Activated CD8-positive, alpha-beta memory T cell treated with anti-CD3 and anti-CD28 coated beads, Interleukin-2, amount 50 U/mL, for 1 hour (primary cell): Measurements from ENCODE around the gene CCT8.

Experiments
- DNase-seq: peaks from one replicate; pipeline ENCODE4 v3.0.0-alpha.2; 2020; ENCODE audit errors: extremely low read depth

CCT8 gene, protein sequence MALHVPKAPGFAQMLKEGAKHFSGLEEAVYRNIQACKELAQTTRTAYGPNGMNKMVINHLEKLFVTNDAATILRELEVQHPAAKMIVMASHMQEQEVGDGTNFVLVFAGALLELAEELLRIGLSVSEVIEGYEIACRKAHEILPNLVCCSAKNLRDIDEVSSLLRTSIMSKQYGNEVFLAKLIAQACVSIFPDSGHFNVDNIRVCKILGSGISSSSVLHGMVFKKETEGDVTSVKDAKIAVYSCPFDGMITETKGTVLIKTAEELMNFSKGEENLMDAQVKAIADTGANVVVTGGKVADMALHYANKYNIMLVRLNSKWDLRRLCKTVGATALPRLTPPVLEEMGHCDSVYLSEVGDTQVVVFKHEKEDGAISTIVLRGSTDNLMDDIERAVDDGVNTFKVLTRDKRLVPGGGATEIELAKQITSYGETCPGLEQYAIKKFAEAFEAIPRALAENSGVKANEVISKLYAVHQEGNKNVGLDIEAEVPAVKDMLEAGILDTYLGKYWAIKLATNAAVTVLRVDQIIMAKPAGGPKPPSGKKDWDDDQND

DNA sequence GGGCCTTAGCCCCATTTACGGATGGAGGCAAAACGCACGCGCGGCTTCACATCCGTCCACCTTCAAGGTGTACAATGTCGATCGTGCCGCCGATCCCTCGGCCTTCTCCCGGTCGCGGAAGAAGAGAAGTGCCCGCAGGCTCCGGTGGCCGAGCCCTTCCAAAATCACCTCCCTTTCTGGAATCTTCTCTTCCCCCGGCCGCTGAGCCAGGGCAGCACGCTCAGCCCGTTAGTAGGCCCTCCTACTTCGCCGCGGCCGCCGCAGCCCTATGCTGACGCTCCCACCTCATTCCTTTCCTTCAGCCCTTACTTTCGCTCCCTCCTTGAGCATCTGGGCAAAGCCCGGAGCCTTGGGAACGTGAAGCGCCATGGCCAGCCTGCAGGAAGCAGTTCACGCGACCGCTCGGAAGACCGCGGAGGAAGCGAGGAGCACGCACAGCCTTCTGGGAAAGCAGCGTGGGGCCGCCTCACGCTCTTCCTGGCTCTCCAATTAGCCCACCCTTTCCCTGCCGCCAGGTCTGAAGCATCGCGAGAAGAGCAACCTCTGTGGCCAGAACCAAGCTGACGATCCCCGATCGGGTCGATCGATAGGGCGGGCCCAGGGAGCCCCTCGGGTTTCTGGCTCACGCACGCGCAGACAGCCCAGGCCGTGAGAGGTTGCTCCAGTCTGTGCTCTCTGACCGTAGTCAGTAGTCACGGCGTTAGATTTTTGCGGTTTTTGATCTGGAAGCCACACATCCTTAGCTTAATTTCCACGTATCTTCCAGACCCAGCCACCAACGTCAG, at the start of gene CCT8:
Gene CCT8 (minus strand): TSS at position 427 of the 785 bp plus-strand sequence. CDS start 58 bp downstream, at position 369.
- DNase-seq: peak; percentile 97

DNA sequence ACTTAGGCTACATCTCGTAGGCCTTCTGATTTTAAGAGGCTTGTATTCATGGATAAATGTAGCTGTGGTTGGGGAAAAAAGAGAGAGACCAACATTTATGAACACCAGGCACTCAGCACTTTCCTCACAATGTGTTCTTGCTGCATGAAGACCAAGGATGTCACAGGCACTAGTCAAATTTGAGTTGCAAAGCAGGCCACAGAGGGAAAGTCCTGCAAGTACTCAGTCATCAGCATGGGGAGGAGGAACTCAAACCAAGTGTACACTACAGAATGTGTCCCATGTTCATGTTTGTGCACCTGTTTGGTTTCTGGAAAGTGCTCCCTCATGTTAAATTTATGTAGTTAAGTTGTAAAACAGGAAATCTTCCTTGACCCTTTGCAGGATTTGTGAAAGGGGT, 48.3 kb upstream of the CCT8 start:
- no peak for DNase-seq

DNA sequence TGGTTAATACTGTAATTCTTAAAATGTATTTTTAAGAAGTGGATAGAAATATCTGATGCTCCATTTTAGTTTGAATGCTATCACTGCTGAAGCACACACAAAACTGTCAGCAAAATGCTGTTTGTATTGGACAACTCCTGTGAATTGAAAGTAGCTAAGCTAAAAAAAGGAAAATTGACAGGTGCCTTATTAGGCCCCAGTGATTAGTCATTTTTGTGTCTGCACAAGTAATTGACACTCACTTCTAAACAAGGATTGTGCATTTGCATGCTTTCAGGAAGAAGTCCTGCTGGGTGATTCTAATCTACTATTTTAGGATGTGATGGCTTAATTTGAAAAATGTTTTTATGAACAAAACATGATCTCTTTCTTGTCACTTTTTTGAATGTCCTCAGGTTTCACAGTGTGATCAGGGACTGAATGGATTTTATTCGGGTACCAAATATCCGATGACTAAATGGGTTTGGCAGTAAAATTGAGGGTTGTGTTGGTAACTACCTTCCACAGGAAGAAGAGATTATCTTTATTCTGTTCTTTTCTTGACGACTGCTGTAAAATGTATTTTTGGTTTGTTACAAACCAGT, 44.0 kb upstream of the CCT8 start:
- DNase-seq: no peak

DNA sequence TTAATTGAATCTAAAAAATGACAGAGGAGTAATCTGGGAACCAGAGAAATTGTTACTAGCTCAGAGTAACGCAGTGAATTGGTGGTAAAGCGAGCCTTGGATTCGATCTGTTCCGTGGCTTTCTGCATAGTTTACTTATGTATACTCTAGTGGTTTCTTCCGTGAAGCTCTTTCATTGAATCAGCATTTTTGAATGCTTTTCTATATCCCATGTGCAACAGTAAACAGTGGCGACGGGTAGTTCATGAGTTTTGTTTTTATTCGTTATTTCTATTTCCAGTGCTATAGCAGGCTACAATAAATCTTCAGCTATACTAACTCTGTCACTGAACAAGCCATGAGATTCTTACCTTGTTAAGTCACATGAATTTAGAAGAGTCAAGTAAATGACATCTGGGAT, 42.5 kb upstream of the CCT8 start:
- no peak for DNase-seq

DNA sequence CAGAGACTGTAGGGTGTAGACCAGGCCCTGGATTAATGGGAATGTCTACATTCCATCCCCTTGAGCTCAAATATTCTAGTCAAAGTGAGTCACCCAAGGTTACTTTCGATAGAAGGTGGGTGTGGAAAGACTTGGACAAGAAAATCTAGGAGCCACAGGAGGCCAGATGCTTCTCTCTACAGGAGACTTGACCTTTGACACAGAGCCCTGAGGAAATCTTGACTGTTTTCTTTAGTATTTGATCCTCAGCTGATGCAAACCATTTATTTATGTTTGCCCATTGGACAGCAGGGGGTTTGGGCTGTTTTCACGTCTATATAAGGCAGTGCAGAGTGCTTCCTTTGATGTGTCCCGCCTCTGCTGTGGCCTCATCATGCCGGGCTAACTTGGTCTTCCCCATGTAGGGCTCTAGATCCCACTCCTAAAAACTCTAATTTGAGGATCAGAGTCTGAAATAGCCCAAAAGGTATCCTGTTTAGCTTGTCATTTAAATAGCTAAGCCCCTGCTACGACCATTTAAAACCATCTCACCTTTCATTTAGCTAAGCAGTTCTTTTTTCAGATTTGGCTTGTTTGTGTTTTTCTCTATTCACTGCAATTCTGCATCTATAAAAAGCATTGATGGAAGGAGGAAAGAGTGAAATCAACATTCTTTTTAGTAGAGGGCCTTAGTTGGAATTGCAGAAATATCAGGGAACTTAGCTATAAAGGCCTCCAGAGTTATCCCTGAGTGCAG, 41.5 kb upstream of the CCT8 start:
- no peak for DNase-seq

DNA sequence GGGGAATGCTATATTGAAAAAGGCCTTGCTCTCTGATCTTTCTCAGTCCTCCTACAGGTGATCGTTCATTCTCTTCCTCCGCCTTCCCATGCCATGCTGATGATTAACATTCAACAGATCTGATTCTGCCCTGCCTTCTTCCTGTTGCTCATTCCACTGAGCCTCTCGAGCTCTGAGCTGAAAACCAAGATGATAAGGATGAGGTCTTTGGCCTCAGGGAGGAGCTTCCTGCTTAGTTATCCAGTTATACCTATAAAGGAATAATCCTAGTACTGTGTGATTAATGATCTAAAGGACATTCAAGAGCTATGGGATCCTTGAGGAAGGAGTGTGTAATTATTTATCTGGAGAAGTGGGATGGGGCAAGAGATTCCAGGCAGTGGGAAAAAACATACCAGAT, 31.8 kb upstream of the CCT8 start:
- no peak for DNase-seq

DNA sequence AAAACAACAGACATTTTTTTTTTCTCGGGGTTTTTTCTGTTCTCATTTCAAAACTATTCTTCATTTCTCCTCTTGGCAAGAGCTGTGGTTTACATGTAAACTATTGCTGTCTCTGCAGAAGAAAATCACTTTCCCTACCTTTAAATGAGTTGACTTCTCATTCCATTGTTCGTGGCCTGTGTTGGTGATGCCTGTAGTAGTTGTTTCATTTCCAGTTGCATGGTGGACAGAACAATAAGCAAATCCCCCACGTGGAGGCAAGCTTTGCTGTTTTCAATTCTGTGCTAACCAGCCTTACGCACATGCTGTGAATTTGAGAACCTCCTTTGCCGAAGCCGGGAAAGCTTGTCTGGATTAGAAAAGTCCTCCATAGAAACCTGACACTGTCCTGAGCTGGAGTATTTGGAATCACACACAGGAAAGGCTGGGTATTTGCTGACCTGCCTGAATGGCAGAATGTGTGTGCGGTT, 30.8 kb upstream of the CCT8 start:
- no peak for DNase-seq

DNA sequence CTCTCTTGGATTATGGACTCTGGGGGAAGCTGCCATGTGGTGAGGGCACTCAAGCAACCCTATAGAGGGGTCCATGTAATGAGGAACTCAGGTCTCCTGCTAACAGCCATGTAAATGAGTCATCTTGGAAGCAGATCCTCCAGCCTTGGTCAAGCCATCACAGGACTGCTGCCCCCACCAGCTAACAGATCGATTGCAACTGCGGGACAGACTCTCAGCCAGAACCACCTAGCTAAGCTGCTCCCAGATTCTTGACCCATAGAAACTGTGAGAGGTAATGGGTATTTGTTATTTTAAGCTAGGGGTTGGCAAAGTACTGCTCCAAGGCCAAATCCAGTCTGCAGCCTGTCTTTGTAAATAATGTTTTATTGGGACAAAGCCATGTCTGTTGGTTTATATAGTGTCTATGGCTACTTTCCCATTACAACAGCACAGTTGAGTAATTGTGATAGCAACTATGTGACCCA, 29.4 kb upstream of the CCT8 start:
- DNase-seq: no peak

DNA sequence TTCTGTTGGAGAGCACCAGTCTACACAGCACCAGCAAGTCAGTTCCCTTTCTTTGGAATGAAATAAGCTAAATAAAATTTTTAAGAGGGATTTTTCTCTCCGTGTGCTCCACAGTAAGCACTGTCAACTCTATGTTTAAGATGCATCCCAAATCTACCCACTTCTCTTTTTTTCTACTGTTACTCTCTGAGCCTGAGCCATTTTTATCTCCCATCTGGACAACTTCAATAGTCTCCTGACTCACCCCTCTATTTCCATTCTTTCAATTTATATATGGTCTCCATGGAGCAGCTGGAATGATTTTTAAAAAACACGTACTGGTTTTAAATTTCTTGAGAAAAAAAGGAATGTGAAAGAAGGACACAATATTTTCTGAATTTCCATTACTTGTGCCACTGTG, 24.7 kb upstream of the CCT8 start:
- DNase-seq: no peak

DNA sequence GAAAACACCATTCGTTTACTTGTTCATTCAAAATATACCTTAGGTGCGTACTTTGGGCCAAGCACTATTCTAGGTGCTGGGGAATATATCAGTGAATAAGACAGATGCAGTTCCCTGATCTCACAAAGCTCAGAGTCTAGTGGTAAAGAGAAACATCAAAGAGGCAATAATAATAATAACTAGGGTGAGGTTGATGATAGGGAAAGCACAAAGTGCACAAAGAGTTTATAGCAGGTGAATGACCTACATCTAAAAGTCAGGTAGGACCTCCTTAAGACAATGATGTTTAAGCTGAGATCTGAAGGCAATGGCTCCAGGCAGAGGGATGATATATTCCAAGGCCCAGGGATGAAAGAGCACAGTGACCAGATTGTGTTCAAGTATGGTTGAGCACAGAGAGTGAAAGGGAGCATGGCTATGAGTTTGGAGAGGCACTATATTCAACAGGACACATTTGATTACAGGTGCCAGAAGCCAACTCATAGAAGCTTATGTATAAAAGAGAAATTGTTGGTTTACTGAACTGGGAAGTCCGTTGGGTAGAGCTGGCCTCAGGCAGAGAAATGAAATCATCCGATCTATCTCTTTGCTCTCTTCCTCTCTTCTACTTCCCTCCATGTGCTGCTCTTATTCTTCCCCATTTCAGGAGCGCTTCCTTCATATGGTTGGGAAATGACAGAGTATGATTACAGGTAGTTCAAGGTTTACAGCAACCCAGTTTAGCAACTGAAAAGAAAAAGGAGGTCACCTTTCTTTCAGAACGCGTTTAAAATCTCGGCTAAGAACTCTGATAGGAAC, 23.0 kb upstream of the CCT8 start:
- no peak for DNase-seq

DNA sequence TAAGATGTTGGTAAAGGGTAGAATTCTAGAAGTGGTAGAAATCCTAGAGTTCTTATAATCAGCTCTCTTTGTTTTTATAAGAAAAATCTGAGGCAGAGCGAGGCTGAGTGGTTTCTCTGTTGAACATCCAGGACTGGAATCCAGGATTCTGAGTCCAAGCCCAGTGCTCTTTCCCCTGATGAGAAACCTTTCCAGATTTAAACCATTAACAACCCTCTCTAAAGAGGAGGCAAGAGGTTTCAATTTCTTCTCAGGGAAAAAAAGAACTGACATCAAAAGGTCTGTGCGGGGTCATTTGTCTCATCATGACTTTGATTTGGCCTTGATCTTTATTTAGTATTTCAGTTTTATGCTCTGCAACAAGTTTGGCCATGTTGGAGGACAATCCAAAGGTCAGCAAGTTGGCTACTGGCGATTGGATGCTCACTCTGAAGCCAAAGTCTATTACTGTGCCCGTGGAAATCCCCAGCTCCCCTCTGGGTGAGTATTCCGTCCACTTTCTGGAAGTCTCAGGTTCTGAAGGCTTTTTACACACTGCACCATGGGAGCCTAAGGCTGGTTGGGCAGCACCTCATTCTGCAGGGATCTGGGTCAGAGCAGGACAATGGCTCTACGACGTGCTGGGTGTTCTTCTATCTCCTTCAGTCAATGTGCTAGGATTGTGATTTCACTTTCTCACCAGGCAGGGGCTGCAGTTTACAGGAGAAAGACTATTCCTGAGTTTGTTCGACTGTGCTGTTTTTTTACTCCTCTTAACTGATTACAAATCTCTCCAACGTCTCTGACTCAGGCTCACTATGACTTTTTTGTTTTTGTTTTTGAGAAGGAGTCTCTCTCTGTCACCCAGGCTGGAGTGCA, 18.9 kb upstream of the CCT8 start:
- DNase-seq: no peak

DNA sequence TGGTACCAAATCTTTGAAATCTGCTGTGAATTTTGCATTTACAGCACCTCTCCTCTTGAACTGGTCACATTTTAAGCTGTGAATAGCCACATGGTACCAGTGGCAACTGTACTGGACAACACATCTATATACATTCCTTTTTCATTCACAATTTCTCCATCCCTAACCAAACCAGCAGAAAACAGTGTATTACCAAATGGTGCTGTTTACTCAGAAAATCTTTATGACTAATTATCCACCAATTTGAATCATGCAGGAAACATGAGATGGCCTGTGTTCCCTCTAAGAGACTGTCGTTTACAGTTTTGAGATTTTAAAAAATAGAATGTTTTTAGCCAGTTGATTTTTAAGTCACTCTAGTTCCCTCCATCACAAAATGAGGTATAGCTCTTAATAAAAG, 17.6 kb upstream of the CCT8 start:
- no peak for DNase-seq

DNA sequence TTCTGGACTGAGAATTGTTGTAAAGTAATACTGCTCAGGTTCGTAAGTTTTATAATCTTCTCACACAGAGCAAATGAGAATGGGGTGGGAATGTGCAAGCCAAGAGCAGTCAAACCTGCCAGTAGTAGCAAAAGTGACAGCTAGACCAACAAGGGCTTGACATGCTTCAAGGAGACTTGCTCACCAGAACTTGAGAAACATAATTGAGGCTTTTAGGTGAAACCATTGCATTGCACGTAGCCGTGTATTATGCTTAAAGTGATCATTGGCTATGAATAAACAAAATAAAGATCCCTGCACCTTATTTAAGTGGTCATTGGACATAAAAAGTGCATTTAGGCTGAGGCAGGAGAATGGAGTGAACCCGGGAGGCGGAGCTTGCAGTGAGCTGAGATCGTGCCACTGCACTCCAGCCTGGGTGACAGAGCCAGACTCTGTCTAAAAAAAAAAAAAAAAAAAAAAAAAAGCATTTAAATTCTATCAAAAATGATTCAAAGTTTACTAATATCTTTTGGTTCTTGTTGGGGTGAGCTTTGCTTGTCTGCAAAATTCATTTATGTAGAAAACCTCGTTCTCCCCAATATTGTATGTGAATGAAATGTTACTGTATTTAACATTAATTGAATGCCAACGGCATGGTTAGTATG, 11.8 kb upstream of the CCT8 start:
- DNase-seq: no peak

DNA sequence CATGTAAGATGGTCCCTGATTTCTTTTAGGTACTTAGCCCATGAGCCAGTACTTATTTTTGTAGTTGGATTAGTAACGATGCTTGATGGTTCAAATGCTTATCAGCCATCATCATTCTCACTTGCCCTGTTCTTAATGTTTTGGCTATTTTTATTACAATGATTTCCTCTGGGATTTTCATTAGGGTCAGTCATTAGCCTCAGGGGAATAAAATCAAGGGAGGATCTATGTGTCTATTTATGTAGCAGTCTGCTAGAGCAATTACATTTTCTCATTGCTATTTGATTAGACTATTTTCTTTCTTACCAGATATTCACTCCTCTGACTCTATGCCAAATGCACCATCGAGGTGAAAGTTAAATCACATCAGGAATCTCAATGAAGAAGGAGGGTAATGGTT, 10.9 kb upstream of the CCT8 start:
- DNase-seq: no peak

DNA sequence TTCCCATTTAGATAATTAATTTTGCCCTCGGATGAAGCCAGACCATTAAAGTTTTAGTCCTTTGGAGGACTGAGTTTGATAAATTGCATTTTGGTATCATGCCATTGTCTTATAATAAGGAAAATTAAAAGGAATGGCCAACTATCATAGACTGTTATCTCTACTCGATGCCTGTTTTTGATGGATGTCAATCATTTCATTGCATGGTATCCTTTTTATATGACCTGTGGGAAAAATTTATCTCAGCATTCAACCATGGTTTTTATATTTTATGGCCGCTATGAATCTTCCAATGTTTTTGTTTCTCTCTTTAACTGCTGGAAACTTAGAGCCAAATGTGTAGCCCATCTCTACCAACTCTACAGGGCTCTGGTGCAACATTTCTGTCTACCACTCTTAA, 9.9 kb upstream of the CCT8 start:
- DNase-seq: no peak

DNA sequence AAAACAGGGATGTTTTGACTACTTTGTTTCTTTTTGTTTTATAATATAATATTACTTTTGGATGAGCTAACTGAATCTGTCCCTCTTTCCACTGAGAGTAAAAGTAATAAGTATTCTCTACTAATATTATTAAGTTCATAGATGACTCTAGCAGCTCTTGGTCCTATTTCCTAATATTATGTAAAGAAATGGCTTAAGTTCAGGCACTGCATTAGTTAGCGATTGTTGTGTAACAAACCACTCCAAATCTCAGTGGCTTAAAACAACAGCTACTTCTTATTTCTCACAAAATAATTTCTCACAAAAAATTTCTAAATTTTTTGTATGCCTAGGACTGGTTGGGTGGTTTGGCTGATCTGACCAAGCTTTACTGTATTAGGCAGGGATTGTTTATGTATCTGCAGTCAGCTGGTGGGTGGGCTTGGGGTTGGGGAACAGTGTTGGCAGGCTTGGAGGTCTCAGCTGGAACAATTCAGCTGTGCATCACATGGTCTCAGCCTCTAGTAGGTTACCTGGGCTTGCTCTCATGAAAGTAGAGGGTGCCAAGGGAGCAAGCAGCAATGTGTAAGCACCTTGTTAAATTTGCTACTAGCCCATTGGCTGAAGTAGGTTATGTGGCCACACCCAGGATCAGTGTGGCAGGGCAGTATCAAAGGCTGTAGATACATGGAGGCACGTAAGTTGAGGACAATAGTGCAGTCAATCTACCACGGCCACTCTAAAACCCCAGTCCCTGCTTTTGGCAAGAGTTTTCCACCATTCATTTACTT, 8.8 kb upstream of the CCT8 start:
- DNase-seq: no peak

DNA sequence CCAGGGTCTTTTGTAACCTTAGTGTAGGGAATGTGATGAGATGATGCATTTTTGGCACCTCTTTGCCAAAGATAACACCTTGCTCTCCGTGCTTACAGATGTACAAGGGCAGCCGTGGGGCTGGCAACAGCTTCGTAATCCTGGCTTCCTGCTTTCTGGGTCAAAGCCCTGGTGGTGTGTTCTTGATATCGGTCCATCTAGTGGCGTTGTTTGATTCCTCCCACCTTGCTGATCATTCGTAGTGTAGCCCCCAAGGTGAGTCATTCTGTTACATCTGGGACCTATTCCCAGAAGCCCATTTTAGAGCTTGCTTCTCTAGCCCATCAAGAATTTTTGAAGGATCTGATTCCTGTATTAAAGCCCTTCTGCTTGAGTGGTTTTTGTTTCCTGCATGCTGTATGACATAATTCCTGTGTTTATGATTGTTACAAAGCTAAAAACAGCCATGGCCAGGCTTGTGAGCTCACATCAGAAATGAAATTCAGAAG, 7.0 kb upstream of the CCT8 start:
- no peak for DNase-seq
